Measurements from ENCODE around the gene ITGA11.

Gene ITGA11

GRCh38 chr15:68414591-68414990, 17.4 kb downstream of the ITGA11 start:
- TF ChIP-seq CTCF (IDR thresholded peaks at IDR 0.05; ENCODE audit: extremely low read depth, missing control alignments), result no peak

GRCh38 chr15:68414206-68414555, 17.8 kb downstream of the ITGA11 start:
- DNase-seq (ENCODE audit: low spot score), result no peak
- TF ChIP-seq CTCF (IDR thresholded peaks at IDR 0.05; ENCODE audit: extremely low read depth, missing control alignments), result no peak

More at GRCh38 chr15:68414591-68414990, 17.4 kb downstream of the ITGA11 start:
- no peak for DNase-seq (ENCODE audit: low spot score)

- DNase-seq (ENCODE audit: low spot score), result no peak
- no peak for TF ChIP-seq CTCF (IDR thresholded peaks at IDR 0.05; ENCODE audit: extremely low read depth, missing control alignments)
These were observed 18.4 kb downstream of the ITGA11 start for GRCh38 chr15:68413363-68414205.

- TF ChIP-seq CTCF (IDR thresholded peaks at IDR 0.05; ENCODE audit: extremely low read depth, missing control alignments), result no peak
- no peak for DNase-seq (ENCODE audit: low spot score)
These were observed 19.7 kb downstream of the ITGA11 start for GRCh38 chr15:68412218-68412617.

GRCh38 chr15:68411735-68412134, 20.2 kb downstream of the ITGA11 start:
- TF ChIP-seq CTCF (IDR thresholded peaks at IDR 0.05; ENCODE audit: extremely low read depth, missing control alignments), result no peak
- no peak for DNase-seq (ENCODE audit: low spot score)

GRCh38 chr15:68411343-68411675, 20.7 kb downstream of the ITGA11 start:
- no peak for DNase-seq (ENCODE audit: low spot score)
- no peak for TF ChIP-seq CTCF (IDR thresholded peaks at IDR 0.05; ENCODE audit: extremely low read depth, missing control alignments)

GRCh38 chr15:68410466-68411342, 21.3 kb downstream of the ITGA11 start:
- no peak for DNase-seq (ENCODE audit: low spot score)
- TF ChIP-seq CTCF (IDR thresholded peaks at IDR 0.05; ENCODE audit: extremely low read depth, missing control alignments), result no peak

Measured in GM20000 (cell line).